Memory B cell (primary cell): ENCODE data around the gene EMC10.
A peak's percentile ranks its signal among the peaks of the same experiment; 100 is the strongest.
"Not testable (repeated sequence)": the region's sequence is repeated elsewhere in the genome, so short reads cannot be mapped to it uniquely, and the experiment has no call there.

Experiments used
- ATAC-seq: fragments of 150-1000 bp; cut with Tn5 transposase; 2 replicates; pipeline ENCODE4 v1.10.0; 2021; ENCODE audit warnings: low read depth, mild to moderate bottlenecking, moderate library complexity
- DNase-seq, 2 donors: peaks; one replicate each; pipeline ENCODE4 v3.0.0; 2022; ENCODE audit warnings: low spot score in 2 of 2
- H3K27ac Mint-ChIP-seq: one replicate; pipeline ENCODE4 v1.8.0; 2022; ENCODE audit warnings: mild to moderate bottlenecking, moderate library complexity, mixed read lengths
- H3K27me3 Mint-ChIP-seq: one replicate; pipeline ENCODE4 v1.8.0; 2022; ENCODE audit warnings: mixed read lengths
- H3K36me3 Mint-ChIP-seq: one replicate; pipeline ENCODE4 v1.8.0; 2022; ENCODE audit warnings: mild to moderate bottlenecking, mixed read lengths
- H3K4me1 Mint-ChIP-seq: one replicate; pipeline ENCODE4 v1.8.0; 2022; ENCODE audit warnings: mixed read lengths
- H3K4me3 Mint-ChIP-seq: one replicate; pipeline ENCODE4 v1.8.0; 2022; ENCODE audit warnings: mild to moderate bottlenecking, moderate library complexity, mixed read lengths
- H3K9me3 Mint-ChIP-seq: one replicate; pipeline ENCODE4 v1.8.0; 2022; ENCODE audit warnings: mixed read lengths

The EMC10 gene

DNA sequence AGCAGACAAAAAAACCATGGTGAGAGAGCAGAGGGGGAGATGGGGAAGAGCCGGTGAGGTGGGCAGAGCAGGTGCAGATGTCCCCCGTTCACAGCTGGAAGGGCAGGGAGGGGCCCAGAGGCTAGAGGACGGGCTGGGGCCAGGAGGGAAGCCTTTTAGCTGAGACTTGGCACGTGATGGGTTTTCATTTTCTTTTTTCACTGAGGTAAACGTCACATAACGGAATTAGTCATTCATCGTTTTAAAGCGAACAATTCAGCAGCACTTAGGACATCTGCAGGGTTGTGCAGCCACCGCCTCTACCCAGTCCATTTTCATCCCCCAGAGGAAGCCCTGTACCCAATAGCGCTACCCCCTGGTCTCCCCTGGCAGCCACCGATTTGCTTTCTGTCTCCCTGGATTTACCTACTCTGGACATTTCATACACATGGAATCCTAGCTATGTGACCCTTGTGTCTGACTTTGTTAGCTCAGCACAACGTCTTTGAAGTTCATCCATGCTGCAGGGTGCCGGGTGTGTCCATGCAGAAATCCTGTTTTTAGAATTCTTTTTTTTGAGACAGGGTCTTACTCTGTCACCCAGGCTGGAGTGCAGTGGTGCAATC, 16.0 kb upstream of the EMC10 start:
- ATAC-seq = peak; percentile 79
- H3K27me3 Mint-ChIP-seq = no peaks in the 10 kb centered on the region
- peak; percentile 39 to 44 for DNase-seq
- H3K27ac Mint-ChIP-seq = peak overlapping the region; percentile 97
- peak overlapping the region; percentile 60 for H3K4me3 Mint-ChIP-seq
- peaks cover 2% of the 10 kb centered on the region for H3K9me3 Mint-ChIP-seq
- no peaks in the 10 kb centered on the region for H3K36me3 Mint-ChIP-seq
- peaks cover 19% of the 10 kb centered on the region for H3K4me1 Mint-ChIP-seq

DNA sequence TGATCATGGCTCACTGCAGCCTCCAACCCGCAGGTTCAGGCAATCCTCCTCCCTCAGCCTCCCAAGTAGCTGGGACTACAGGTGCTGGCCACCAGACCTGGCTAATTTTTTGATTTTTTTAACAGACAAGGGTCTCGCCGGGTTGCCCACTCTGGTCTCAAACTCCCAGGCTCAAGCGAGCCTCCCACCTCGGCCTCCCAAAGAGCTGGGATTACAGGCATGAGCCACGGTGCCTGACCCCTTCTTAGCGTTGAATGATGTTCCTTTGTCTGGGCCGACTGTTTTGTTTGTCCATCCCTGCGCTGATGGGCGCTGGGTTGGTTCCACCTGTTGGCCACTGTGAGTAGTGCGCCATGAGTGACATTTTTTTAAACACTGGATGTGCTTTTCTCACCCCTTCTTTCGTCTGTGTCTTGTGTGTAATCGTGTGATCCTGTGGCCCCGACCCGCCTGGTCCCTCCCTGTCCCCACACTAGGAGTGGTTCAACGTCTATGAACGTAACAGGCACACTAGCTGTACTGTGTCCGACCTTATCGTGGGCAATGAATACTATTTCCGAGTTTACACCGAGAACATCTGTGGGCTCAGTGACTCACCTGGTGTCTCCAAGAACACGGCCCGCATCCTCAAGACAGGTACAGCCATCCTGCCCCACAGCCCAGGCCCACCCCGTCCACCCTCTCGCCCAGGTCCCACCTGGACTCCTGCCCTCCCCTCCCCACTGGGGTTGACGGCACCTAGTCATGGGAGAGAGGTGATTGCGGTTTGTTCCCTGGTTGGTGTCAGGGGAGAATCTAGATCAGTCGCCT, 15.0 kb upstream of the EMC10 start:
- Mint-ChIP-seq H3K4me1 (peaks cover 16% of the 10 kb centered on the region), H3K9me3 (no peaks in the 10 kb centered on the region), H3K27me3 (no peaks in the 10 kb centered on the region), H3K36me3 (no peaks in the 10 kb centered on the region), H3K27ac (peak overlapping the region; percentile 82), H3K4me3 (peak overlapping the region; percentile 60)
- DNase-seq = peak; percentile 66 to 73
- peak; percentile 60 for ATAC-seq

DNA sequence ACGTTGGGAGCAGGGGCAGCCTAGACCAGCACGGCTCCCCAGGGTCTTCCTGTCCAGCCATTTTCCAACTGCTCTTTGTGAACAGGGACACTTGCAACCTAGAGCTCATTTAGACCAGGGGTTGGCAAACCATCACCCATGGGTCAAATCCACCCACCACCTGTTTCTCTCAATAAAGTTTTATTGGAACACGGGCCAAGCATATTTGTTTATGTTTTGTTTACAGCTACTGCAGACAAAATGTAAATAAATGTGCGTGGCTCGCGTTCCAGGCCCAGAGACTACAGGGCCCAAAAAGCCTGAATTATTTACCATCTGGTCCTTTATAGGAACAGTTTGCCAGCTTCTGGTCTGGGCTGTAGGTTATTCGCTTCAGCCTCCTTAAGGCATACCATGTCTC, 13.3 kb upstream of the EMC10 start:
- Mint-ChIP-seq H3K4me1 (peaks cover 19% of the 10 kb centered on the region), H3K9me3 (no peaks in the 10 kb centered on the region), H3K36me3 (no peaks in the 10 kb centered on the region), H3K4me3 (no peak overlapping the region), H3K27me3 (peaks cover 4% of the 10 kb centered on the region), H3K27ac (no peak overlapping the region)
- DNase-seq (no peak), ATAC-seq (no peak)

DNA sequence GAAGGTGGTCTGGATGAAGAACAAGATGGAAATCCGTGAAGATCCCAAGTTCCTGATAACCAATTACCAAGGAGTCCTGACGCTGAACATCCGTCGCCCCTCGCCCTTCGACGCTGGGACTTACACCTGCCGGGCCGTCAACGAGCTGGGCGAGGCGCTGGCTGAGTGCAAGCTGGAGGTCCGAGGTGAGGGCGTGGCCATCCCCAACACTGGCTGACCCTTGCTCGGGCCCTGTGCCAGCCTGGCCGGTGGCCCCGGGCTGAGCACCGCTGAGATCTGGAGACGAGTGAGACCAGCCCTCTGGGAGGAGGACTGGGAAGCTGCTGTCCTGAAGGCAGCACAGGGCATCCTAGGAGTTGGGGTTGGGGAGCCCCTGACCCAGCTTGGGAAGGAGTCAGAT, 12.0 kb upstream of the EMC10 start:
- no peaks in the 10 kb centered on the region for H3K36me3 Mint-ChIP-seq

DNA sequence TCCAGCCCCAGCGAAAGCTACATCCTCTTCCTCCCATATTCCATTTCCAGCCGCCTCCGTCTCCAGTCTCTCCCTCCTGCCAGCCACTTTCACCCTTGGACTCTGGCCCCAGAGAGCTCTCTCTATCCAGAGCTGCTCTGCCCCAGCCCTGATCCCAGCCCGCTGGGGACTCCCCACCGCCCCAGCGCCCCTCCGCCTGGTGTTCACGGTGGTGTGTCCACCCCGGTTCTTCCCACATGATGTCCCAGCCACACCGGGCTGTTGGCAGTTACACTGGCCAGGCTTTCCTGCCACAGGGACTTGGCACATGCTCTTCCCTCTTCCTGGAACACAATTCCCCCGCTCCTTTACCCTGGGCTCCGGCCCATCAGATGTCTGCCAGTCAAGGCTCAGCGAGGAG, 11.3 kb upstream of the EMC10 start:
- no peak for ATAC-seq
- H3K36me3 Mint-ChIP-seq = no peaks in the 10 kb centered on the region

More for the DNA sequence above, 12.0 kb upstream of the EMC10 start:
- Mint-ChIP-seq H3K27me3 (peaks cover 6% of the 10 kb centered on the region), H3K4me3 (no peak overlapping the region), H3K4me1 (peaks cover 19% of the 10 kb centered on the region), H3K9me3 (no peaks in the 10 kb centered on the region), H3K27ac (no peak overlapping the region)
- ATAC-seq (no peak), DNase-seq (no peak)

DNA sequence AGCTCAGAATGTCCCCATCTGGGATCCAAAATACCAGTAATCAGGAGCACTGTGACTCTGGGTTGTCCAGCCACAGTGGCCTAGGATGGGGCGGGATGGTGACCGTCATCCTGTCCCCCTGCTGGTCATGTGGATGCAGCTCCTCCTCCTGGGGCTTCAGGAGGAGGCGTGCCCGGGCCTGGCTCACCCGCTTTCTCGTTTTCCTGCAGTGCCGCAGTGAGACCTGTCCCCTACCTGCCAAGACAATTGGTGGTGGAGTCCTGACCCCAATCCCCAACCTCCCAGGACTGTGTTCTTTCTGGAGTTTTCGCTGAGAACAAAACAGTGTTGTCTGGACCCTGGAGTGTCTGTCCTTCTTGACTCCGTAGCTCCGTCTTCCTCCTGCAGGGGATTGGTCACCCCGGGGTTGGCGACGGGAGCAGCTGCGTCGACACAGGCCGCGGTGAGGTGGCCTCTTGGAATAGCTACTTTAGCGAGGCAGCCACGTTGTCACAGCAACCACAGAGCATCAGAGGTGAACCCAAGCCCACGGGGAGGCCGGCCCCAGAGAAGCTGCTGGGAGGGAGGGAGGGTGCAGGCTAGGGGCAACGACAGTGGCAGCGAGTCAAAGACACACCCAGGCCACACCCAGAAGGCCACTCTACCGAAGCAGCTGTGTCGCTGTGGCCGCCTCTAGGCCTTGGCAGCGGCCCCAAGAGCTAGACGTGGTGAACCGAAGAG, 10.2 kb upstream of the EMC10 start:
- Mint-ChIP-seq H3K9me3 (no peaks in the 10 kb centered on the region), H3K36me3 (no peaks in the 10 kb centered on the region), H3K4me3 (no peak overlapping the region), H3K4me1 (peaks cover 6% of the 10 kb centered on the region), H3K27ac (no peak overlapping the region), H3K27me3 (peaks cover 6% of the 10 kb centered on the region)
- no peak for ATAC-seq
- no peak for DNase-seq

More for the DNA sequence above, 11.3 kb upstream of the EMC10 start:
- DNase-seq = no peak
- Mint-ChIP-seq H3K4me1 (peaks cover 13% of the 10 kb centered on the region), H3K4me3 (no peak overlapping the region), H3K27me3 (peaks cover 6% of the 10 kb centered on the region), H3K27ac (no peak overlapping the region), H3K9me3 (no peaks in the 10 kb centered on the region)

DNA sequence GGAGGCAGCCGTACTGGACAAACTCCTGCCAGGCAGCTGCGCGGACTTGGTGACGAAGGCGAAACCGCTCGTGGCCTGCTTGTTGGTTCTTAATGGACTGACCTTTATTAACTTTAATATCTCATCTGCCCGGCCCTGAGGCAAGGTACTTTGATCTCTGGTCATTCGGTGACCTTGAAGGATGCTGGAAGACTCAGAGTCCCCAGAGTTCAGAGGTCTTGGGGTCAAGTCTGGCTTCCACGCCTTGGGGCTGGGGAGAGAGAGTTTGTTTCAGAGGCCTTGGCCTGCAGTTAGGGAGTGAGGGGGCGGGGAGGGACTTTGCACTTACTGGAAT, 9.6 kb upstream of the EMC10 start:
- H3K27me3 Mint-ChIP-seq = peaks cover 6% of the 10 kb centered on the region
- H3K9me3 Mint-ChIP-seq = no peaks in the 10 kb centered on the region
- DNase-seq (no peak), ATAC-seq (no peak)
- no peaks in the 10 kb centered on the region for H3K36me3 Mint-ChIP-seq
- no peak overlapping the region for H3K4me3 Mint-ChIP-seq
- no peak overlapping the region for H3K27ac Mint-ChIP-seq
- H3K4me1 Mint-ChIP-seq = peaks cover 2% of the 10 kb centered on the region

DNA sequence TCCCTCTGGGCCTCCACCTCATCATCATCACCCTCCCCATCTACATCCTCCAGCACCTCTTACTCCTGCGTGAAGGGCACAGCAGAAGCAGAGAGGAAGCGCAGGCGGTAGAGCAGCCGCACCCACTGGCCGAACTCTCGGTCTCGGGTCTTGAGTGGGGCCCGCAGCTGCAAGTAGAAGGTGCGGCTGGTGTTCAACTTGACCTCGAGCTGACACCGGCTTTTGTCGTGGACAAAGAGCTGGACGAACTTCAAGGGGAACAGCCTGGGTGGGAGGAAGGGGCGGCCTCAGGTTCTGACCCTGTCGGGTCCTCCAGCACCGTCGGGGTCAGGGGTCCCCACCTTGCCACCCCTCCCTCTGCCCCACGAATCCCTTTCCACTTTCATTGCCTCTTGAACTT, 8.7 kb upstream of the EMC10 start:
- Mint-ChIP-seq H3K36me3 (no peaks in the 10 kb centered on the region), H3K27me3 (peaks cover 6% of the 10 kb centered on the region)

DNA sequence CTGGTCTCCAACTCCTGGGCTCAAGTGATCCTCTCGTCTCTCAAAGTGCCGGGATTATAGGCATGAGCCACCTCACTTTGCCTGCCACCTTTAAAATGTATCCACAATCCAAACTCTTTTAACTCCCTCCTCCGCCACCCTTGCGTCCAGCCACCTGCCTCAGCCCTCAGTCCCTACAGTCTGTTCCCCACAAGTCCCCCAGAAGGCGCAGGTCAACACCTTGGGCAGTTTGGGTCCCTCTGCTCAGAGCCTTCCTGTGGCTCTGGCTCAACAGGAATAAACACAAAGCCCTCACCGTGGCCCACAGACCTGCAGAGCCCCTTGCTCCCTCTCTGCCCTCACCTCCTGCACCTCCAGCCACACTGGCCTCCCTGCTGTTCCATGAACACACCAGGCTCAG, 7.5 kb upstream of the EMC10 start:
- DNase-seq = no peak
- Mint-ChIP-seq H3K9me3 (no peaks in the 10 kb centered on the region), H3K36me3 (no peaks in the 10 kb centered on the region), H3K4me1 (peaks cover 2% of the 10 kb centered on the region), H3K27ac (no peak overlapping the region), H3K4me3 (no peak overlapping the region), H3K27me3 (peaks cover 6% of the 10 kb centered on the region)
- no peak for ATAC-seq

More for the DNA sequence above, 8.7 kb upstream of the EMC10 start:
- H3K27ac Mint-ChIP-seq = peak overlapping the region; percentile 56
- ATAC-seq = no peak
- H3K4me1 Mint-ChIP-seq = peaks cover 2% of the 10 kb centered on the region
- no peaks in the 10 kb centered on the region for H3K9me3 Mint-ChIP-seq
- DNase-seq = no peak
- H3K4me3 Mint-ChIP-seq = no peak overlapping the region

DNA sequence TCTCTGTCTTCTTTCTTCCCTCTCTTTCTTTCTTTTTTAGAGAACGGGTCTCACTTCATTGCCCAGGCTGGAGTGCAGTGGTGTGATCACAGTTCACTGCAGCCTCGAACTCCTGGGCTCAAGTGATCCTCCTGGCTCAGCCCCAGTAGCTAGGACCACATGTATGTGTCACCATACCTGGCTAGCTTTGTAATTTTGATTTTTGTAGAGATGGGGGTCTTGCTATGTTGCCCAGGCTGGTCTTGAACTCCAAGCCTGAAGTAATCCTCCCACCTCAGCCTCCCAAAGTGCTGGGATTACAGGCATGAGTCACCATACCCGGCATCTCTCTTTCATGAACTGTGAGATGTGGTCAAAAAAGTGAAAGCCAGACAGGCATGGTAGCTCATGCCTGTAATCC, 3.0 kb upstream of the EMC10 start:
- peaks cover 21% of the 10 kb centered on the region for H3K4me1 Mint-ChIP-seq
- not testable (repeated sequence) for ATAC-seq, H3K4me3 Mint-ChIP-seq

DNA sequence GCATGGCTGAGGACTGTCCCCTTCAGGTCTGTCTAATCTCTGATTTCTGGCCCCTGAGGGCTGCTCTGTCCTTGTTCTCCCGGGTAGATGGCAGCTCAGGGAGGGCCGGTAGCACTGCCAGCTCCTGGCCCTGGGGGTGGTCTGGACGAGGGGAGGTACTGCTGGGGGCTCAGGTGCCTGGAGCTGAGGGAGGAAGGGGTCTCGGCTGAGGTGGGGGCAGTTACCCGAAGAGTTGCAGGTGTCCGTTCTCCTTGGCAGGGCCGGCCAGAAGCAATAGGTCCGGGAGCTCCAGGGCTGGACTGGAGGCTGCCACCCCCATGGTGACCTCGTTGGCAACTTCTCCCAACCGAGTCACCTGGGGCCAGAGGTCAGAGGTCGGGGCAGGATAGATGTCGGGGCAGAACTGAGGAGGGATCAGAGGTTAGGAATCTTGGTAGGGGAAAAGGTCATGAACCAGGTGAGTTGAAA, 1.2 kb upstream of the EMC10 start:
- ATAC-seq (no peak), DNase-seq (no peak)
- Mint-ChIP-seq H3K4me3 (peak overlapping the region; percentile 54), H3K27me3 (no peaks in the 10 kb centered on the region), H3K9me3 (no peaks in the 10 kb centered on the region), H3K27ac (peak overlapping the region; percentile 94), H3K36me3 (peaks cover 6% of the 10 kb centered on the region), H3K4me1 (peaks cover 25% of the 10 kb centered on the region)

More for the DNA sequence above, 3.0 kb upstream of the EMC10 start:
- not testable (repeated sequence) for H3K27me3 Mint-ChIP-seq, H3K36me3 Mint-ChIP-seq, DNase-seq, H3K9me3 Mint-ChIP-seq
- H3K27ac Mint-ChIP-seq = peak overlapping the region; percentile 1

DNA sequence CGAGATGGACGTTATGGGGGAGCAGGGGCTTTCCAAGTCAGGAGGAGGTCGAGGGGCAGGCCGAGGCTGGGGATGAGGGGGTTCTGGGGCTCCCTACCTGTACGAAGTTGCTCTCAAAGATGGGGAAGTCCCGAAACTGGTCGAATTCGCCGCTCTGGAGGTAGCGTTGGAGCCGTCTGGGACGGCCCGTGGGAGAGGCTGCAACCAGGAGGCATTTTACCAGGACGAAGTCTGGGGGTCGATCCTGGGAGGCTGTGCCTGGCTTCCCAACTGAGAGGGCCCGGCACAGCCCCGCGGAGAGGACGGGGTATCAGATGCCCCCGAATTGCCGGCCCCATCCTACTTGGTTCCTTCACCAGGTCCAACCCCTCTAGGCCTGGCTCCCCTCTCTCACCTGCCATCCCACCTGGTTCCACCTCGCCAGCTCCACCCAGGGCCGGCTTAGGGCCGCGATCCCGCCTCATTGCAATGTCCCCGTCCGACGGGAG, 527 bp upstream of the EMC10 start:
- Mint-ChIP-seq H3K27me3 (no peaks in the 10 kb centered on the region), H3K9me3 (no peaks in the 10 kb centered on the region), H3K27ac (peak overlapping the region; percentile 94), H3K4me3 (peak overlapping the region; percentile 98), H3K36me3 (peaks cover 8% of the 10 kb centered on the region), H3K4me1 (peaks cover 25% of the 10 kb centered on the region)
- no peak for ATAC-seq
- DNase-seq = no peak

DNA sequence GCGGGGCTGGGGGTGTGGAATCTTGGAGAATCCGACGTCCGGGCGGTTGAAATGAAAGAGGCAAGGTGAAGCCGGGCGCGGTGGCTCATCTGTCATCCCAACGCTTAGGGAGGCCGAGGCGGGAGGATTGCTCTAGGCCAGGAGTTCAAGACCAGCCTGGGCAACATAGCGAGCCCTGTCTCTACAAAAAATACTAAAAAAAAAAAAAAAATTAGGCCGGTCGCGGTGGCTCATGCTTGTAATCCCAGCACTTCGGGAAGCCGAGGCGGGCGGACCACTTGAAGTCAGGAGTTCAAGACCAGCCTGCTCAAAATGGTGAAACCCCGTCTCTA, 566 bp downstream of the EMC10 start:
- peak overlapping the region; percentile 98 for H3K4me3 Mint-ChIP-seq
- H3K4me1 Mint-ChIP-seq = peaks cover 28% of the 10 kb centered on the region
- H3K9me3 Mint-ChIP-seq = no peaks in the 10 kb centered on the region
- DNase-seq = no peak
- ATAC-seq = no peak
- no peaks in the 10 kb centered on the region for H3K27me3 Mint-ChIP-seq
- H3K27ac Mint-ChIP-seq = peak overlapping the region; percentile 94
- peaks cover 13% of the 10 kb centered on the region for H3K36me3 Mint-ChIP-seq
